Effector memory CD4-positive, alpha-beta T cell (primary cell): ENCODE data around the gene LRRN2.

Experiments
- DNase-seq, 3 donors: peaks; one replicate each; pipeline ENCODE4 v3.0.0-alpha.2; 2020
- H3K27ac ChIP-seq: 2 replicates; pipeline ENCODE4 v1.7.0; 2013; ENCODE audit warnings: mild to moderate bottlenecking, low read length, moderate library complexity; ENCODE audit not compliant: insufficient read depth, poor library complexity, severe bottlenecking
- H3K27me3 ChIP-seq: replicated peaks from 2 replicates; pipeline ENCODE4 v1.7.0; 2013; ENCODE audit warnings: mild to moderate bottlenecking, low read length; ENCODE audit not compliant: insufficient read depth, control insufficient read depth, poor library complexity, severe bottlenecking
- H3K36me3 ChIP-seq: 2 replicates; pipeline ENCODE4 v1.7.0; 2013; ENCODE audit warnings: mild to moderate bottlenecking, low read length, moderate library complexity; ENCODE audit not compliant: control insufficient read depth, insufficient read depth
- H3K4me1 ChIP-seq: 2 replicates; pipeline ENCODE4 v1.7.0; 2013; ENCODE audit warnings: low read length, mild to moderate bottlenecking; ENCODE audit not compliant: control insufficient read depth, insufficient read depth, poor library complexity, severe bottlenecking
- H3K4me3 ChIP-seq: 2 replicates; pipeline ENCODE4 v1.7.0; 2013; ENCODE audit warnings: low read length, low read depth, mild to moderate bottlenecking; ENCODE audit not compliant: insufficient read depth, poor library complexity, severe bottlenecking
- H3K9me3 ChIP-seq: 2 replicates; pipeline ENCODE4 v1.7.0; 2013; ENCODE audit warnings: mild to moderate bottlenecking, low read length, moderate library complexity; ENCODE audit not compliant: control insufficient read depth
- total RNA-seq, 3 donors: gene quantifications; one replicate each; lab custom pipeline; 2026; lab: John Stamatoyannopoulos, UW

The LRRN2 gene
- total RNA-seq, result 0 reads per million in 3 donors

DNA sequence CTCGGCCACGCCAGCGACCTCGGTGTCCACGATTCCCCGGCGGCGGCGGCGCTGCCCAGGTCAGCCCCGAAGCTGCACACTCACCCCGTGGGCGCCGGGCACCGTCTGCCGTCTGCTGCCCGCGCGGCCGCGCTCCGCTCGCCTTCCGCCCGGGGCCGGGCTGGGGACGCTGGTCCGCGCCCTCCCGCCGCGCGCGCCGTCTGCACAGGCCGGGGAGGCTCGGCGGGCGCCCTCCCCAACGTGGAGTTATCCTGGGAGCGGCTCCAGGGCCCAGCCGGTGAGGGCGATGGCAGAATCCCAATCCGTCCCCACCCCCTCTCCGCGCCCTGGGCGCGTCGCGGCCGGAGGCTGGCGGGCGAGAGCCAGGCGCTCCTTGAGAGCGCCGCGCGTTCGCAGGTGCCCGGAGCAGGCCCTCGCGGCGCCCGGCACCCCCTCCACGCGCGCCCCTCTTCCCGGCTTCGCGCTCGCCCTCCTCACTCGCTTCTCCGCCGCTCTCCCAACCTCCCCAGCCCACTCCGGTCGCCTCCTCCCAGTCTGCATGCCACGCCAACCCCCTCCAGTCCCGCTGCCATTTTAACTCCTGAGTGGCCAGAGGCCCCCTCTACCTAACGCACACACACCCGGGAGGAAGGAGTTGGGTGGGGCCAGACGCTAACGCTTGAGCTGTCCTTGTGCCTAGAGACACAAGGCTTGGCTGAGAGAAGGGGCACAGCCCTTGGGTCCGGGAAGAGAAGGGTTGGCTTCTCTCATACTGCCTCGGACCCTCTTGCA, at the start of gene LRRN2:
Gene LRRN2 (minus strand): TSS at position 503 of the 771 bp plus-strand sequence. CDS start 65,746 bp downstream, outside the sequence.
- Histone ChIP-seq H3K27ac (no peak within 1 kb of the TSS), H3K27me3 (no peaks in the 10 kb centered on the region), H3K36me3 (no peaks in the 10 kb centered on the region), H3K4me3 (no peak within 1 kb of the TSS), H3K4me1 (peaks cover 10% of the 10 kb centered on the region), H3K9me3 (no peaks in the 10 kb centered on the region)
- DNase-seq, result no peak

GRCh38 chr1:204735042-204735441, 49.5 kb upstream of the LRRN2 start:
- no peak overlapping the region for H3K4me3 ChIP-seq
- no peaks in the 10 kb centered on the region for H3K36me3 ChIP-seq
- DNase-seq, result no peak
- H3K9me3 ChIP-seq, result no peaks in the 10 kb centered on the region
- no peak overlapping the region for H3K27ac ChIP-seq
- no peaks in the 10 kb centered on the region for H3K4me1 ChIP-seq
- H3K27me3 ChIP-seq, result no peaks in the 10 kb centered on the region

DNA sequence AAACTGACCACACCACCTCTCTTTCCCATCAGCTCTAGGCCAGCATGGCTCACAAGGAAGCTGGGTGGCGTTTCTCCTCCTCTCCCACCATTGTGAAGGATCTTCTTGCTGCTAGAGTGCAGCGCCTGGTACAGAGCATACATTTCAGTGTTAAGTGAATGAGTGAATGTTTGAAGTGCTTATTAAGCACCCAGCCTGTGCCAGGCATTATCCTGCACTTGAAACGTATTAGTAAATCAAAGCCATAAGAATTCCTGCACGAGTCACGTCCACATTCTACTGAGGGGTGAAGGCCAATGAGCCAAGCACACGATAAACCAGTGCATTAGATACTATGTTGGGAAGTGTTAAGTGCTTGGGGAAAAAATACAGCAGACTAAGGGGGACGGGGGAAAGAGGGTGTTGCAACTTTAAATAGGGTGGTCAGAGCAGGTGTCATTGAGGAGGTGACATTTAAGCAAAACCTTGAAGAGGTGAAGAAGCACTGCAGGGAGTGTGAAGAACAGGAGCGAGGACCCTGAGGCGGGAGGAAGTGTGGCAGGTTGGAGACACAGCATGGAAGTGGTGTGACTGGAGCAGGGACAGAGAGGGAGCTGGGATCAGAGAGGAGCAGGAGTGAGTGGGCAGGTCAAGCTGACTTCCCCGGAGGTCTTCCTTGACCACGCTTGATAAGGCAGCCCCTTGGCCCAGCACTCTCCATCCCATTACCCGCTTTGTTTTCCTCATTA, 48.5 kb upstream of the LRRN2 start:
- H3K9me3 ChIP-seq, result no peaks in the 10 kb centered on the region
- no peak overlapping the region for H3K4me3 ChIP-seq
- H3K27ac ChIP-seq, result no peak overlapping the region
- H3K36me3 ChIP-seq, result no peaks in the 10 kb centered on the region
- no peaks in the 10 kb centered on the region for H3K27me3 ChIP-seq
- H3K4me1 ChIP-seq, result no peaks in the 10 kb centered on the region
- DNase-seq, result no peak

DNA sequence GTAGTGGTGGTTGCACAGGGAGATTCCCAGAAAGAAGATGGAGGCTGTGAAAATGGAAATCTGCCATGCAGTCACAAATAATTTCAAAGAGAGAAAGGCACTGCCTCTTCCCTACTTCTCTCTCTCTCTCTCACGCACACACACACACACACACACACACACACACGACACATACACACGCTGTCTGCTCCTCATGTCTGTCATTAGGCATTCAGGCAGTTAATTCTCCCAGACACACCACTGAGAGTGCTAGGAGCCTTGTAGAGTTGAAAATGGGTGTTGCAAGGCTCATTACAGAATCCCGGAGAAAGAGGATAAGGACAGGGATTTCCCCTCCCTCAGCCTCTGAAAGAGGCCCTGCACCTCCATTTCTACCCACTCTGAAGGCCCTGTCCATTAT, 47.8 kb upstream of the LRRN2 start:
- H3K4me1 ChIP-seq, result no peaks in the 10 kb centered on the region
- H3K27me3 ChIP-seq, result no peaks in the 10 kb centered on the region

DNA sequence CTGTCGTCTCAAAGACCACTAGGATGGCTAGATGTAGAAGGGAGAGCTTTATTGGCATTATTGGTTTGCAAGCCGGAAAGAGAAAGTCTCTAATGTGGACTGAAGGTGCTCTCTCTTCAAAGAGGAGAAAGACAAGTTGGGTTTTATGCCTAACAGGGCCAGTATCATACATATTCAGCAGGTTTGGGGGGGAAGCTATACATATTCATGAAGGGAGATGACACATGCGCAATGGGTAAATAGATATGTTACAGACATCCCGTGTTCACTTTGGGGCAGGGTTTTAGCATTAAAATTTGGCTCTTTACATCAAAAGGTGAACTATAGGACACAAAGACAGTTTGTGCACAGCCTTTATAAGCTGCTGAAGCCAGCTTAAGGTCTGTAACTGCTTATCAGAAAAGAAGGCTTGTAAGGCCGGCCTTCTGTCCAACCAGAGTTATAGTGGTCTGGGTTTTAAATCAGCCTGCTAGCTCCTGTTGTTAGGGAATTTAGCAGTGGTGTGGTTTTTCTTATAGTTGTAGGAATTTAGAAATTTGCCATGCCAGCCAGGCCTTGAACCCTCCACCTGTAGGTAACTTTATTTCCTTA, 46.5 kb upstream of the LRRN2 start:
- H3K4me1 ChIP-seq, result no peaks in the 10 kb centered on the region
- no peak for DNase-seq
- no peak overlapping the region for H3K27ac ChIP-seq
- no peak overlapping the region for H3K4me3 ChIP-seq
- H3K9me3 ChIP-seq, result no peaks in the 10 kb centered on the region
- no peaks in the 10 kb centered on the region for H3K36me3 ChIP-seq
- H3K27me3 ChIP-seq, result no peaks in the 10 kb centered on the region

More for the DNA sequence above, 47.8 kb upstream of the LRRN2 start:
- H3K9me3 ChIP-seq, result no peaks in the 10 kb centered on the region
- H3K36me3 ChIP-seq, result no peaks in the 10 kb centered on the region
- DNase-seq, result no peak
- no peak overlapping the region for H3K27ac ChIP-seq
- no peak overlapping the region for H3K4me3 ChIP-seq

DNA sequence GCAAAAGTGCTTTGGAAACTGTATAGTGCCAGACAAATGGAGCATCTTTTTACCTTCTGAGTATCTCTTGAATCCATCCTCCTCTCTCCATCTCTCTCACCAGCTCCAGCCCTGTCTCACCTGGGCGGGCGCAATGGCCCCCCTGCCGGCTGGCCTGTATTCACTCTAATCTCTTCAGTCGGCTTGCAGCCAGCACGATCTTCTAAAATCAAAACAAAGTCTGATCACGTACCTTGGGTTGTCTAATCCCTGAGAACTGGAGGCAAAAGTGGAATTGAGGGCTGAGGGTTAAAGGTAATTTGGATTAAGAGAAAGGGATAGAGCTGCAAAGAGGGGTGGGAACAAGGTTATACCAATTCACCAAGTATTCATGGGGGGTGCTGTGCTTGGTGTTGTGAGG, 46.0 kb upstream of the LRRN2 start:
- DNase-seq, result no peak
- no peak overlapping the region for H3K4me3 ChIP-seq
- no peaks in the 10 kb centered on the region for H3K36me3 ChIP-seq
- no peaks in the 10 kb centered on the region for H3K27me3 ChIP-seq
- no peaks in the 10 kb centered on the region for H3K9me3 ChIP-seq
- no peaks in the 10 kb centered on the region for H3K4me1 ChIP-seq
- H3K27ac ChIP-seq, result no peak overlapping the region

- no peak overlapping the region for H3K27ac ChIP-seq
- H3K27me3 ChIP-seq, result no peaks in the 10 kb centered on the region
- H3K36me3 ChIP-seq, result no peaks in the 10 kb centered on the region
- no peak for DNase-seq
- H3K9me3 ChIP-seq, result no peaks in the 10 kb centered on the region
- no peaks in the 10 kb centered on the region for H3K4me1 ChIP-seq
- H3K4me3 ChIP-seq, result no peak overlapping the region
These were observed 45.4 kb upstream of the LRRN2 start for GRCh38 chr1:204730826-204731459.

DNA sequence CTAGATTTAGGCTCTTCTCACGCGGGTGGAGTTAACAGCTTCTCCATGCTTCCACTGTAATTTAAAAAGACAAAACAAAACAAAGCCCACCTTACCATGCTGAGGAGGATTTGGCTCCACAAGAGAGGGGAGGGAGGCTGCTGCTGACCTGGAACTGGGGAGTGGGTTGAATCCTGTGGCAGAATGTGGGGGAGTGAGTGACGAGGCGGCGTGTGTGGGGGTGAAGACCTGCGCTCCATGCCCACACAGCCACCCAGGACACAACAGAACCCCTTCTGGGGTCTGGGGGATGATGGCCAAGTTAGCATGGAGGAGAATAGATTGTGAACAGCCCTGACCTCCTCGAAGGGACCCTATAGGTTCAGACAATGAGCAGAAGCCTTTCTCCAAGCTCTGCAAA, 44.0 kb upstream of the LRRN2 start:
- no peak for DNase-seq
- Histone ChIP-seq H3K4me1 (no peaks in the 10 kb centered on the region), H3K27me3 (no peaks in the 10 kb centered on the region), H3K4me3 (no peak overlapping the region), H3K9me3 (no peaks in the 10 kb centered on the region), H3K27ac (no peak overlapping the region), H3K36me3 (no peaks in the 10 kb centered on the region)

DNA sequence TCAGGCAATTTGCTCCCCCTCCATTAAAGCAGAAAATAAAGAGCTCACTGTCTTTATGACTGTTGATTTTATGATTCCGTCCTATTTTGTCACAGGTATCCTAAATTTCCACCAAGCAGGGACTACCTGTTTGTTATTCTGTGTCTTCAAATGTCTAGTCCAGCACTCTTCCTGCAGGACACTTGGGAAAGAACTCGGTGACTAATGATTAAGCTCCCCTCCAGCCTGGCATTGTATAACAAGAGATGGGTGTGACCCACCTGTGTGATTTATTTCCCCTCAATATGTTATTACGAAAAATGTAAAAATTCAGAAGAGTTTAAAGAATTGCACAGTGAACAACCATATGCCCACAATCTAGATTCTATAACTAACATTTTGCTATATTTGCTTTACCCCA, 42.9 kb upstream of the LRRN2 start:
- H3K36me3 ChIP-seq, result no peaks in the 10 kb centered on the region
- no peak overlapping the region for H3K27ac ChIP-seq
- no peaks in the 10 kb centered on the region for H3K9me3 ChIP-seq
- no peak overlapping the region for H3K4me3 ChIP-seq
- no peaks in the 10 kb centered on the region for H3K27me3 ChIP-seq
- no peak for DNase-seq
- no peaks in the 10 kb centered on the region for H3K4me1 ChIP-seq
